Measurements from ENCODE around the gene CTNNA2.

DNA sequence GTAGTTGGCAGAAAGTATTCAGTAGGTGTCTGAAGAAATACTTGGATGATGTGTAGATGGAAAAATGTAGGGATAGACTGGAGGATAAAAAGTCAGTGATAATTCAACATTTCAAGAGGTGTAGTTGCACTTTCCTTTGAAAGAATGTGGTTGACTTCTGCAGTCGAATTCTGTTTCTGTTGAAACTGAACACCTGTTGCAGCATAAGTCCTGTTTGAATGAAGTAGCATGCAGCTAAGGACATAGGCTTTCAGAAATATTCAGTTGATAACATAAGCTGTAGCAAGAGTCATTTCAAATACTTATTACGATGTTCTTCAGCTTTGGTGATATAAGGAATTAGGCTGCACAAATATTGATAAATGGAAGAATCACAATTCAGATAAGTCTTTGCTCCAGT lies 1129.6 kb downstream of the CTNNA2 start:
- TF ChIP-seq, protein P1, sequence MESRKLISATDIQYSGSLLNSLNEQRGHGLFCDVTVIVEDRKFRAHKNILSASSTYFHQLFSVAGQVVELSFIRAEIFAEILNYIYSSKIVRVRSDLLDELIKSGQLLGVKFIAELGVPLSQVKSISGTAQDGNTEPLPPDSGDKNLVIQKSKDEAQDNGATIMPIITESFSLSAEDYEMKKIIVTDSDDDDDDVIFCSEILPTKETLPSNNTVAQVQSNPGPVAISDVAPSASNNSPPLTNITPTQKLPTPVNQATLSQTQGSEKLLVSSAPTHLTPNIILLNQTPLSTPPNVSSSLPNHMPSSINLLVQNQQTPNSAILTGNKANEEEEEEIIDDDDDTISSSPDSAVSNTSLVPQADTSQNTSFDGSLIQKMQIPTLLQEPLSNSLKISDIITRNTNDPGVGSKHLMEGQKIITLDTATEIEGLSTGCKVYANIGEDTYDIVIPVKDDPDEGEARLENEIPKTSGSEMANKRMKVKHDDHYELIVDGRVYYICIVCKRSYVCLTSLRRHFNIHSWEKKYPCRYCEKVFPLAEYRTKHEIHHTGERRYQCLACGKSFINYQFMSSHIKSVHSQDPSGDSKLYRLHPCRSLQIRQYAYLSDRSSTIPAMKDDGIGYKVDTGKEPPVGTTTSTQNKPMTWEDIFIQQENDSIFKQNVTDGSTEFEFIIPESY (IDR thresholded peaks at IDR 0.05; ENCODE audit: borderline replicate concordance, low read depth), result no peak
- TF ChIP-seq MEF2A (IDR thresholded peaks at IDR 0.05; ENCODE audit: borderline replicate concordance, low read depth) (no peak), SIN3A (IDR thresholded peaks at IDR 0.05; ENCODE audit: borderline replicate concordance, low read depth, low read length) (no peak), POLR2AphosphoS5 (IDR thresholded peaks at IDR 0.05; ENCODE audit: low read depth, low read length) (no peak), EP300 (IDR thresholded peaks at IDR 0.05; ENCODE audit: borderline replicate concordance in 1 of 2, low read depth in 1 of 2, low read length in 1 of 2) (no peak), CHD2 (IDR thresholded peaks at IDR 0.05; ENCODE audit: low read length, partially characterized antibody) (no peak)
- TF ChIP-seq, protein P2, sequence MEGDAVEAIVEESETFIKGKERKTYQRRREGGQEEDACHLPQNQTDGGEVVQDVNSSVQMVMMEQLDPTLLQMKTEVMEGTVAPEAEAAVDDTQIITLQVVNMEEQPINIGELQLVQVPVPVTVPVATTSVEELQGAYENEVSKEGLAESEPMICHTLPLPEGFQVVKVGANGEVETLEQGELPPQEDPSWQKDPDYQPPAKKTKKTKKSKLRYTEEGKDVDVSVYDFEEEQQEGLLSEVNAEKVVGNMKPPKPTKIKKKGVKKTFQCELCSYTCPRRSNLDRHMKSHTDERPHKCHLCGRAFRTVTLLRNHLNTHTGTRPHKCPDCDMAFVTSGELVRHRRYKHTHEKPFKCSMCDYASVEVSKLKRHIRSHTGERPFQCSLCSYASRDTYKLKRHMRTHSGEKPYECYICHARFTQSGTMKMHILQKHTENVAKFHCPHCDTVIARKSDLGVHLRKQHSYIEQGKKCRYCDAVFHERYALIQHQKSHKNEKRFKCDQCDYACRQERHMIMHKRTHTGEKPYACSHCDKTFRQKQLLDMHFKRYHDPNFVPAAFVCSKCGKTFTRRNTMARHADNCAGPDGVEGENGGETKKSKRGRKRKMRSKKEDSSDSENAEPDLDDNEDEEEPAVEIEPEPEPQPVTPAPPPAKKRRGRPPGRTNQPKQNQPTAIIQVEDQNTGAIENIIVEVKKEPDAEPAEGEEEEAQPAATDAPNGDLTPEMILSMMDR (IDR thresholded peaks at IDR 0.05), result no peak

Measured in SK-N-SH (cell line).